ENCODE results near the gene ZNF880. TPM values are rescaled to one million over a fixed set of nuclear protein-coding genes. Genes with fewer than 3 reads are reported as not detected.
"Not testable (repeated sequence)": the region's sequence is repeated elsewhere in the genome, so short reads cannot be mapped to it uniquely, and the experiment has no call there.

Gene ZNF880
- total and polyA plus RNA-seq, 2 experiments from 2014 or later: 19.5 to 25.3 TPM

GRCh38 chr19:52336791-52337381 lies 32.8 kb upstream of the ZNF880 start:
- H3K9me3 ChIP-seq (ENCODE audit: low read depth): no peaks in the 10 kb centered on the region
- H3K4me3 ChIP-seq: peak overlapping the region; percentile 70
- peak overlapping the region; percentile 92 for H3K27ac ChIP-seq
- H3K36me3 ChIP-seq: no peaks in the 10 kb centered on the region
- peak in 1 of 2 donors; percentile 17 for DNase-seq (ENCODE audit: low read depth in 1 of 2, low spot score in 1 of 2)
- TF ChIP-seq, protein P1, sequence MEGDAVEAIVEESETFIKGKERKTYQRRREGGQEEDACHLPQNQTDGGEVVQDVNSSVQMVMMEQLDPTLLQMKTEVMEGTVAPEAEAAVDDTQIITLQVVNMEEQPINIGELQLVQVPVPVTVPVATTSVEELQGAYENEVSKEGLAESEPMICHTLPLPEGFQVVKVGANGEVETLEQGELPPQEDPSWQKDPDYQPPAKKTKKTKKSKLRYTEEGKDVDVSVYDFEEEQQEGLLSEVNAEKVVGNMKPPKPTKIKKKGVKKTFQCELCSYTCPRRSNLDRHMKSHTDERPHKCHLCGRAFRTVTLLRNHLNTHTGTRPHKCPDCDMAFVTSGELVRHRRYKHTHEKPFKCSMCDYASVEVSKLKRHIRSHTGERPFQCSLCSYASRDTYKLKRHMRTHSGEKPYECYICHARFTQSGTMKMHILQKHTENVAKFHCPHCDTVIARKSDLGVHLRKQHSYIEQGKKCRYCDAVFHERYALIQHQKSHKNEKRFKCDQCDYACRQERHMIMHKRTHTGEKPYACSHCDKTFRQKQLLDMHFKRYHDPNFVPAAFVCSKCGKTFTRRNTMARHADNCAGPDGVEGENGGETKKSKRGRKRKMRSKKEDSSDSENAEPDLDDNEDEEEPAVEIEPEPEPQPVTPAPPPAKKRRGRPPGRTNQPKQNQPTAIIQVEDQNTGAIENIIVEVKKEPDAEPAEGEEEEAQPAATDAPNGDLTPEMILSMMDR (IDR thresholded peaks at IDR 0.05; ENCODE audit: low read depth, low read length): no peak
- no peaks in the 10 kb centered on the region for H3K27me3 ChIP-seq
- peaks cover 14% of the 10 kb centered on the region for H3K4me1 ChIP-seq (ENCODE audit: low read depth)

GRCh38 chr19:52339022-52339421 lies 30.7 kb upstream of the ZNF880 start:
- not testable (repeated sequence) for H3K9me3 ChIP-seq (ENCODE audit: low read depth); H3K27me3 ChIP-seq; H3K36me3 ChIP-seq; DNase-seq (ENCODE audit: low read depth in 1 of 2, low spot score in 1 of 2); H3K4me3 ChIP-seq
- Histone ChIP-seq H3K27ac (peak overlapping the region; percentile 92), H3K4me1 (ENCODE audit: low read depth) (peaks cover 16% of the 10 kb centered on the region)

GRCh38 chr19:52343548-52343947 lies 26.2 kb upstream of the ZNF880 start:
- H3K4me1 ChIP-seq (ENCODE audit: low read depth): peaks cover 25% of the 10 kb centered on the region
- no peaks in the 10 kb centered on the region for H3K27me3 ChIP-seq
- DNase-seq (ENCODE audit: low read depth in 1 of 2, low spot score in 1 of 2): peak; percentile 27 to 98
- peak overlapping the region; percentile 99 for H3K27ac ChIP-seq
- no peak overlapping the region for H3K4me3 ChIP-seq
- H3K36me3 ChIP-seq: peaks cover 10% of the 10 kb centered on the region
- TF ChIP-seq, protein P1 (IDR thresholded peaks at IDR 0.05; ENCODE audit: low read depth, low read length): peak; percentile 31
- H3K9me3 ChIP-seq (ENCODE audit: low read depth): no peaks in the 10 kb centered on the region

DNA sequence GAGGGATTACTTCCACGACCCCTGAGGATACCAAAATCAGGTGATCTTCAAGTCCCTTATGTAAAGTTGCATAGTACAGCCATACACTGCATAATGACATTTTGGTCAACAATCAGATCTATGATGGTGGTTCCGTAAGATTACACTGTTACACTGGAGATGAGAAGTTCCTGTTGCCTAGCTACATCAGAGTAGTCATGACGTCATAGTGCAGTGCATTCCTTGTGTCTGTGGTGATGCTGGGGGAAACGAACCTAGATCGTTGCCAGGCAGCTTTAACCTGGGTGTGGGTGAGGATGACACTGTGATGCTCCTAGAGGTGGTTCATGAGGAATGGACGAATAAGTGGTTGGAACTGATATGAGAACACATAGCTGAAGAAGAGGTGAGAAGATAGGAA lies 24.6 kb upstream of the ZNF880 start:
- H3K4me3 ChIP-seq: no peak overlapping the region
- no peaks in the 10 kb centered on the region for H3K9me3 ChIP-seq (ENCODE audit: low read depth)
- TF ChIP-seq, protein P1 (IDR thresholded peaks at IDR 0.05; ENCODE audit: low read depth, low read length): no peak
- no peaks in the 10 kb centered on the region for H3K27me3 ChIP-seq
- no peak for DNase-seq (ENCODE audit: low read depth in 1 of 2, low spot score in 1 of 2)
- peak overlapping the region; percentile 99 for H3K27ac ChIP-seq
- H3K4me1 ChIP-seq (ENCODE audit: low read depth): peaks cover 15% of the 10 kb centered on the region
- H3K36me3 ChIP-seq: peaks cover 11% of the 10 kb centered on the region

DNA sequence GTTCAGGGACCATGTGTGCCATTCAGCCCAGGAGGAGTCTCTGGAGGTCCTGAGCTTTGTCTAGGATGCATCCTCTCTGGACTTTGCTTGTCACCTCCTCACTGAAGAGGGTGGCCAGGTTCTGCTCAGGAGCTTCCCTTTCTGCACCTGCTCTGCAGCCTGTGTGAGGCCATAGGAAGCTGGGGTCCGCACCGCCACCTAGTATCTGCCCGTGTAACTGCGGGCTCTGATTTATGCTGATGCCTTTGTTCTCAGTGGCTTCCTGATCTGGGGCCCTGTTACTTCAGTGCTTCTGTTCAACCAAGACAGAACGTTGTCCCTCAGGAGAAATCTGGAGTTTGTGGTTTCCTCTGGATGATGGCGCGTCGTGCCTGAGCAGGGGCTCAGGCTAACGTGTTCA lies 18.2 kb upstream of the ZNF880 start:
- Histone ChIP-seq H3K9me3 (ENCODE audit: low read depth) (no peaks in the 10 kb centered on the region), H3K4me1 (ENCODE audit: low read depth) (no peaks in the 10 kb centered on the region), H3K36me3 (peaks cover 46% of the 10 kb centered on the region), H3K4me3 (no peak overlapping the region), H3K27me3 (no peaks in the 10 kb centered on the region), H3K27ac (peak overlapping the region; percentile 11)
- TF ChIP-seq, protein P1 (IDR thresholded peaks at IDR 0.05; ENCODE audit: low read depth, low read length): no peak
- peak in 1 of 2 donors; percentile 43 for DNase-seq (ENCODE audit: low read depth in 1 of 2, low spot score in 1 of 2)

DNA sequence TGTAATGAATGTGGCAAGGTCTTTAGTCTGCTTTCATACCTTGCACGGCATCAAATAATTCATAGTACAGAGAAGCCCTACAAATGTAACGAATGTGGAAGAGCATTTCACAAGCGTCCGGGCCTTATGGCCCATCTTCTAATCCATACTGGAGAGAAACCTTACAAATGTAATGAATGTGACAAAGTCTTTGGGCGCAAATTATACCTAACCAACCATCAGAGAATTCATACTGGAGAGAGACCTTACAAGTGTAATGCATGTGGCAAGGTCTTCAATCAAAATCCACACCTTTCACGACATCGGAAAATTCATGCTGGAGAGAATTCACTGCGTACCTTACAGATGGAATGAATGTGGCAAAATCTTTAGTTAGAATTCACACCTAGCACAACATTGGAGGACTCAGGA lies 3.3 kb upstream of the ZNF880 start:
- H3K9me3 ChIP-seq (ENCODE audit: low read depth): peaks cover 7% of the 10 kb centered on the region
- H3K4me1 ChIP-seq (ENCODE audit: low read depth): no peaks in the 10 kb centered on the region
- H3K4me3 ChIP-seq: no peak overlapping the region
- DNase-seq (ENCODE audit: low read depth in 1 of 2, low spot score in 1 of 2): no peak
- peaks cover 19% of the 10 kb centered on the region for H3K36me3 ChIP-seq
- TF ChIP-seq, protein P1 (IDR thresholded peaks at IDR 0.05; ENCODE audit: low read depth, low read length): no peak
- H3K27ac ChIP-seq: no peak overlapping the region
- no peaks in the 10 kb centered on the region for H3K27me3 ChIP-seq
